GM19467 (cell line): ENCODE data around the gene FKBP1A.

Experiments
- ATAC-seq: cut with Tn5 transposase; IDR thresholded peaks from one replicate; pipeline ENCODE4 v1.9.1; 2021; ENCODE audit warnings: mild to moderate bottlenecking, moderate library complexity; ENCODE audit not compliant: unreplicated experiment

FKBP1A gene

GRCh38 chr20:1322511-1323245 lies 70.2 kb downstream of the FKBP1A start:
- ATAC-seq: no peak

- ATAC-seq: no peak
These were observed 71.3 kb downstream of the FKBP1A start for GRCh38 chr20:1321654-1321939.

- ATAC-seq: no peak
These were observed 71.8 kb downstream of the FKBP1A start for GRCh38 chr20:1320902-1321653.

- ATAC-seq: no peak
These were observed 72.8 kb downstream of the FKBP1A start for GRCh38 chr20:1320016-1320415.

GRCh38 chr20:1319462-1319861 lies 73.4 kb downstream of the FKBP1A start:
- no peak for ATAC-seq

GRCh38 chr20:1319051-1319450 lies 73.8 kb downstream of the FKBP1A start:
- ATAC-seq: no peak
